ENCODE measurements around the gene CFAP410. TPM values are rescaled to one million over a fixed set of nuclear protein-coding genes. Genes with fewer than 3 reads are reported as not detected.

Gene CFAP410
- total RNA-seq, 1 experiment from 2014 or later, result 16.5 TPM

DNA sequence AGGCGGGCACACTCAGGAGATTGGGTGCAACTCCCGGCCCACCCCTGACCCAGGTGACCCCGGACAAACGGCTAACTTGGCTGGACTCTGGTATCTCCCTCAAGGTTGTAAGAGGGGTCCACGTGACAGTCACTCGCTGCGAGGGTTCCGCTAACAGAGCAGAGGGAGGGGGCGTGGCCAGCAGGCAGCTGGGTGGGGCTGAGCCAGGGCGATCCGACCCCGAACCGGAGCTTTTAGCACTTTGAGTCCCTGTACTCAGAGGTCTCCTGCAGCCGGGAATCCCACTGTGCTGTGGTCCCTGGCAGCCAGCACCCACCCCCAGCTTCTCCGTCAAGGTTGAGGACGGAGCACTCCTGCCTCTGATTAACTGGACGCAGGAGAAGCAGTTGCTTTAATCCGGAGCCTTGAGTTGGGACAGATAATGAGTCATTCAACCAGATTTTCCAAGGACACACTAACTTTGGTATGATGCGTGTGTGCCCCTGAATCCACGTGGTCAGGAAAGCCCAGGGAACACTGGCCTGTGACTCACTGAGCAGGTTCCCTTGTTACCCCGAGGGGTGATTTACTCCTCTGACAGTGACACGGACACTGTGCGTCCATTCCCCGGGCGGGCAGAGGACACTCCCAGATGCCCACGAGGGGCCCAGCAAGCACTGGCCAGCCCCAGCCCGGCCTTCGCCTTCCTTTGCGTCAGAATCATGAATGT, 31.0 kb upstream of the CFAP410 start:
- Histone ChIP-seq H3K27me3 (replicated peaks; ENCODE audit: control insufficient read depth, insufficient read depth, low read length) (no peaks in the 10 kb centered on the region), H3K9me3 (peaks cover 4% of the 10 kb centered on the region; the same call in 1 of the 2 replicates), H3K36me3 (ENCODE audit: control insufficient read depth, insufficient read depth, low read length) (no peaks in the 10 kb centered on the region), H3K4me1 (peaks cover 8% of the 10 kb centered on the region; the same call in 1 of the 2 replicates), H3K4me3 (ENCODE audit: low read depth, low read length) (peak overlapping the region; percentile 37)
- TF ChIP-seq CTCF (IDR thresholded peaks at IDR 0.05; ENCODE audit: insufficient read depth in 1 of 2, low read depth in 1 of 2, low read length in 1 of 2, severe bottlenecking in 1 of 2, unreplicated experiment in 1 of 2), result no peak
- H3K36me3 Mint-ChIP-seq (ENCODE audit: insufficient read depth, unreplicated experiment), result no peaks in the 10 kb centered on the region
- POLR2A ChIA-PET, result no interaction called here
- H3K27me3 Mint-ChIP-seq (ENCODE audit: insufficient read depth, unreplicated experiment), result no peaks in the 10 kb centered on the region
- no peaks in the 10 kb centered on the region for H3K9me3 Mint-ChIP-seq (ENCODE audit: unreplicated experiment)
- H3K27ac Mint-ChIP-seq (ENCODE audit: unreplicated experiment), result no peak overlapping the region
- no peaks in the 10 kb centered on the region for H3K4me1 Mint-ChIP-seq (ENCODE audit: low read depth, unreplicated experiment)
- intact Hi-C loops (cut with micrococcal nuclease; ENCODE audit: unreplicated experiment), result no loop called here
- peak overlapping the region; percentile 69 for H3K4me3 Mint-ChIP-seq (ENCODE audit: unreplicated experiment)
- CTCF ChIA-PET, result no interaction called here
- no TSS peak for BruUV-seq (replicated peaks)
- peak; percentile 62 to 73 for DNase-seq

- no peak overlapping the region for H3K27ac Mint-ChIP-seq (ENCODE audit: unreplicated experiment)
- ChIA-PET POLR2A (interaction anchor here (0.6 kb wide), 1 partner anchor 30 kb away, joined by 10 read pairs; the partner anchor contains the start of gene CFAP410), CTCF (interaction anchor here (0.6 to 1.0 kb wide), 8 partner anchors 9 to 121 kb away, joined by 3 to 8 read pairs (median 3); partner anchors contain the start of gene CFAP410)
- Histone ChIP-seq H3K9me3 (no peaks in the 10 kb centered on the region), H3K36me3 (ENCODE audit: control insufficient read depth, insufficient read depth, low read length) (no peaks in the 10 kb centered on the region), H3K4me1 (peaks cover 8% of the 10 kb centered on the region; the same call in 1 of the 2 replicates), H3K4me3 (ENCODE audit: low read depth, low read length) (peak overlapping the region; percentile 35), H3K27me3 (replicated peaks; ENCODE audit: control insufficient read depth, insufficient read depth, low read length) (no peaks in the 10 kb centered on the region)
- TF ChIP-seq CTCF (IDR thresholded peaks at IDR 0.05; ENCODE audit: insufficient read depth in 1 of 2, low read depth in 1 of 2, low read length in 1 of 2, severe bottlenecking in 1 of 2, unreplicated experiment in 1 of 2), result peak in 1 of 2 experiments; percentile 13
- no peaks in the 10 kb centered on the region for H3K9me3 Mint-ChIP-seq (ENCODE audit: unreplicated experiment)
- no peaks in the 10 kb centered on the region for H3K4me1 Mint-ChIP-seq (ENCODE audit: low read depth, unreplicated experiment)
- intact Hi-C loops (cut with micrococcal nuclease; ENCODE audit: unreplicated experiment), result no loop called here
- peak overlapping the region; percentile 68 for H3K4me3 Mint-ChIP-seq (ENCODE audit: unreplicated experiment)
- peak; percentile 44 for DNase-seq
- H3K27me3 Mint-ChIP-seq (ENCODE audit: insufficient read depth, unreplicated experiment), result no peaks in the 10 kb centered on the region
- BruUV-seq (replicated peaks), result no TSS peak
- H3K36me3 Mint-ChIP-seq (ENCODE audit: insufficient read depth, unreplicated experiment), result no peaks in the 10 kb centered on the region
Measured at GRCh38 chr21:44368711-44369446, 29.7 kb upstream of the CFAP410 start.

GRCh38 chr21:44366586-44367211, 27.5 kb upstream of the CFAP410 start:
- Histone ChIP-seq H3K9me3 (peaks cover 4% of the 10 kb centered on the region; the same call in 1 of the 2 replicates), H3K36me3 (ENCODE audit: control insufficient read depth, insufficient read depth, low read length) (no peaks in the 10 kb centered on the region), H3K4me3 (ENCODE audit: low read depth, low read length) (no peak overlapping the region), H3K4me1 (peaks cover 8% of the 10 kb centered on the region; the same call in 1 of the 2 replicates), H3K27me3 (replicated peaks; ENCODE audit: control insufficient read depth, insufficient read depth, low read length) (no peaks in the 10 kb centered on the region)
- intact Hi-C loops (cut with micrococcal nuclease; ENCODE audit: unreplicated experiment), result no loop called here
- BruUV-seq (replicated peaks), result no TSS peak
- no peak for TF ChIP-seq CTCF (IDR thresholded peaks at IDR 0.05; ENCODE audit: insufficient read depth in 1 of 2, low read depth in 1 of 2, low read length in 1 of 2, severe bottlenecking in 1 of 2, unreplicated experiment in 1 of 2)
- CTCF ChIA-PET, result no interaction called here
- Mint-ChIP-seq H3K36me3 (ENCODE audit: insufficient read depth, unreplicated experiment) (no peaks in the 10 kb centered on the region), H3K9me3 (ENCODE audit: unreplicated experiment) (no peaks in the 10 kb centered on the region), H3K4me3 (ENCODE audit: unreplicated experiment) (no peak overlapping the region), H3K27me3 (ENCODE audit: insufficient read depth, unreplicated experiment) (no peaks in the 10 kb centered on the region), H3K4me1 (ENCODE audit: low read depth, unreplicated experiment) (no peaks in the 10 kb centered on the region), H3K27ac (ENCODE audit: unreplicated experiment) (no peak overlapping the region)
- POLR2A ChIA-PET, result no interaction called here
- DNase-seq, result peak in 1 of 2 experiments; percentile 30

All from Caco-2 (cell line).